Endodermal cell (in vitro differentiated cells): Measurements from ENCODE around the gene OR14I1. TPM values are rescaled to one million over a fixed set of nuclear protein-coding genes. Genes with fewer than 3 reads are reported as not detected.

Experiments used
- DNase-seq: peaks from one replicate; pipeline ENCODE4 v3.0.0-alpha.2; 2017
- H3K27ac ChIP-seq: 2 replicates; pipeline ENCODE4 v1.5.1; 2013; ENCODE audit warnings: mild to moderate bottlenecking, low read depth, low read length, moderate library complexity
- H3K27me3 ChIP-seq: 2 replicates; pipeline ENCODE4 v1.6.1; 2013; ENCODE audit warnings: mild to moderate bottlenecking, low read length, moderate library complexity; ENCODE audit not compliant: insufficient read depth, control insufficient read depth, poor library complexity, severe bottlenecking
- H3K36me3 ChIP-seq: 2 replicates; pipeline ENCODE4 v1.7.0; 2013; ENCODE audit warnings: mild to moderate bottlenecking, low read length, moderate library complexity; ENCODE audit not compliant: control insufficient read depth, insufficient read depth
- H3K4me1 ChIP-seq: one replicate; pipeline ENCODE4 v1.7.0; 2013; ENCODE audit warnings: low read length; ENCODE audit not compliant: control insufficient read depth, insufficient read depth
- H3K4me3 ChIP-seq: 2 replicates; pipeline ENCODE4 v1.5.1; 2013; ENCODE audit warnings: mild to moderate bottlenecking, low read length, moderate library complexity
- H3K9ac ChIP-seq: 2 replicates; pipeline ENCODE4 v1.6.1; 2013; ENCODE audit warnings: mild to moderate bottlenecking, low read length, moderate library complexity; ENCODE audit not compliant: poor library complexity, severe bottlenecking; ENCODE audit errors: extremely low read depth
- H3K9me3 ChIP-seq: 2 replicates; pipeline ENCODE4 v1.6.1; 2013; ENCODE audit warnings: mild to moderate bottlenecking, low read length, moderate library complexity; ENCODE audit not compliant: control insufficient read depth
- H3K27ac Mint-ChIP-seq: 2 replicates; pipeline ENCODE4 v1.8.0; 2020; ENCODE audit warnings: mixed read lengths
- H3K27me3 Mint-ChIP-seq: 2 replicates; pipeline ENCODE4 v1.8.0; 2021; ENCODE audit warnings: mild to moderate bottlenecking, mixed read lengths; ENCODE audit not compliant: insufficient read depth
- H3K36me3 Mint-ChIP-seq: 2 replicates; pipeline ENCODE4 v1.8.0; 2020; ENCODE audit warnings: low read depth, mixed read lengths
- H3K4me1 Mint-ChIP-seq: 2 replicates; pipeline ENCODE4 v1.8.0; 2020; ENCODE audit warnings: mixed read lengths
- H3K4me3 Mint-ChIP-seq: 2 replicates; pipeline ENCODE4 v1.8.0; 2020; ENCODE audit warnings: mild to moderate bottlenecking, moderate library complexity, mixed read lengths
- H3K9me3 Mint-ChIP-seq: 2 replicates; pipeline ENCODE4 v1.8.0; 2020; ENCODE audit warnings: mild to moderate bottlenecking, mixed read lengths
- CTCF ChIP-seq: fragments of 200-600 bp; sonication (generic); conservative IDR thresholded peaks from 2 replicates; pipeline ENCODE4 v1.5.0; 2021; ENCODE audit warnings: antibody characterized with exemption, mild to moderate bottlenecking
- WGBS, 2 experiments: methylation state at CpG; one replicate each; pipeline versions ENCODE4 v1.1.5 to v1.1.7; 2013; ENCODE audit warnings: missing lambda C conversion rate in 2 of 2, mixed read lengths in 1 of 2; ENCODE audit not compliant: insufficient coverage in 1 of 2, insufficient read length in 1 of 2; 5-methylcytosine and 5-hydroxymethylcytosine counted together
- total RNA-seq, 2 donors: library from RNA; stranded (reverse); fragmentation: NEBNext Ultra II Directional in 1 of 2; extraction: Animal tissue kit (Norgen Biotek cat#: 25700) in 1 of 2; gene quantifications; 2 replicates in 1 of 2; 3 replicates in 1 of 2; pipeline ENCODE4 v1.2.1, GENCODE V29; 2021

OR14I1 gene
- total RNA-seq, 2 donors from 2014 or later, result not detected

GRCh38 chr1:248710305-248710900 lies 7.8 kb upstream of the OR14I1 start:
- Mint-ChIP-seq H3K36me3 (peaks cover 1% of the 10 kb centered on the region), H3K27me3 (no peaks in the 10 kb centered on the region), H3K9me3 (peaks cover 43% of the 10 kb centered on the region), H3K27ac (no peak overlapping the region), H3K4me3 (no peak overlapping the region), H3K4me1 (no peaks in the 10 kb centered on the region)
- peaks cover 95% of the 10 kb centered on the region for H3K9me3 ChIP-seq
- no peak overlapping the region for H3K4me3 ChIP-seq
- WGBS, 2 experiments, result 82 to 97% methylated on average over 3 to 4 of the region's 4 CpGs
- no peaks in the 10 kb centered on the region for H3K36me3 ChIP-seq
- no peaks in the 10 kb centered on the region for H3K27me3 ChIP-seq
- H3K27ac ChIP-seq, result no peak overlapping the region
- DNase-seq, result no peak
- no peak for TF ChIP-seq CTCF
- no peaks in the 10 kb centered on the region for H3K4me1 ChIP-seq
- no peak overlapping the region for H3K9ac ChIP-seq

DNA sequence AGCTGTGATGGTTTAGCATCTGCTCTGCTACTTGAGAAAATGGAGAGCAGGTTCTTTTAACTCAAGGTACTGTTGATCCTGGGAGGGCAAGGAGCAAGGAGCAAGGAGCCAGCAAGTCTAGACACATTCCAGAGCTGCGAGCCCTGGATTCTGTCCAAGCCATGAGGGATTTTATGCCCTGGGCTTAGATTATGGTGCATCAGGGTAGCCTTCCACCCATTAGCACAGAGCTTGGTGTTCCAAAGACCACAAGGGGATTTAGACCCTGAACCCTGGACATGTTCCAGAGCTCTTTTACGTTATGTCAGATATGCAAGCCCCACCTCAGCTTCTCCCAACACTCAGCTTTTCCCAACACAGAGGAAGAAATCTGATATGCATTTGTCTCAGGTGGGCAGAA lies 2.0 kb upstream of the OR14I1 start:
- H3K27ac ChIP-seq, result no peak overlapping the region
- Mint-ChIP-seq H3K9me3 (peaks cover 9% of the 10 kb centered on the region), H3K36me3 (peaks cover 1% of the 10 kb centered on the region), H3K4me3 (no peak overlapping the region), H3K4me1 (no peaks in the 10 kb centered on the region), H3K27ac (no peak overlapping the region), H3K27me3 (no peaks in the 10 kb centered on the region)
- peaks cover 89% of the 10 kb centered on the region for H3K9me3 ChIP-seq
- H3K9ac ChIP-seq, result no peak overlapping the region
- no peaks in the 10 kb centered on the region for H3K4me1 ChIP-seq
- no peak for TF ChIP-seq CTCF
- no peaks in the 10 kb centered on the region for H3K27me3 ChIP-seq
- H3K36me3 ChIP-seq, result no peaks in the 10 kb centered on the region
- no peak overlapping the region for H3K4me3 ChIP-seq
- DNase-seq, result no peak
- 50 to 62% methylated on average over 2 of the region's 2 CpGs for WGBS, 2 experiments

- Histone ChIP-seq H3K9me3 (peaks cover 87% of the 10 kb centered on the region), H3K4me1 (no peaks in the 10 kb centered on the region), H3K36me3 (no peaks in the 10 kb centered on the region), H3K27me3 (no peaks in the 10 kb centered on the region), H3K27ac (no peak overlapping the region), H3K9ac (no peak overlapping the region), H3K4me3 (no peak overlapping the region)
- H3K27ac Mint-ChIP-seq, result no peak overlapping the region
- DNase-seq, result no peak
- H3K4me3 Mint-ChIP-seq, result no peak overlapping the region
- peaks cover 17% of the 10 kb centered on the region for H3K9me3 Mint-ChIP-seq
- H3K36me3 Mint-ChIP-seq, result no peaks in the 10 kb centered on the region
- H3K4me1 Mint-ChIP-seq, result no peaks in the 10 kb centered on the region
- WGBS, 2 experiments, result 86% methylated on average over 1 of the region's 2 CpGs; no CpG with 5 or more reads in 1 of the 2 experiments
- H3K27me3 Mint-ChIP-seq, result no peaks in the 10 kb centered on the region
- TF ChIP-seq CTCF, result no peak
These were observed 1.1 kb upstream of the OR14I1 start for GRCh38 chr1:248703674-248704073.
